Gastrocnemius medialis (tissue), 4 donors: ENCODE measurements around the gene KPNA6.

ENCODE experiments used
- CTCF ChIP-seq, 5 experiments: fragments of 450-650 bp in 3 of 5; fragments of 200-600 bp in 2 of 5; sonication (generic) in 2 of 5; IDR thresholded peaks in 4 of 5; conservative IDR thresholded peaks in 1 of 5; 1 replicate in 4 of 5; 2 replicates in 1 of 5; pipeline ENCODE4 v1.5.1; 2016 to 2019; ENCODE audit warnings: antibody characterized with exemption in 5 of 5, mild to moderate bottlenecking in 3 of 5, moderate library complexity in 3 of 5
- POLR2A ChIP-seq, 2 donors: fragments of 450-650 bp; IDR thresholded peaks; one replicate each; pipeline ENCODE4 v1.6.1; 2017; ENCODE audit warnings: antibody characterized with exemption in 2 of 2, mild to moderate bottlenecking in 2 of 2, moderate library complexity in 2 of 2

GRCh38 chr1:32192220-32192948 is 84.5 kb downstream of the KPNA6 start:
- no peak for TF ChIP-seq CTCF (IDR thresholded peaks at IDR 0.05 in 4 of 5, conservative IDR thresholded peaks at IDR 0.05 in 1 of 5)
- TF ChIP-seq POLR2A (IDR thresholded peaks at IDR 0.05), result no peak
